GM18502 (cell line): ENCODE results near the gene TGOLN2.

Source experiments
- ATAC-seq: cut with Tn5 transposase; IDR thresholded peaks from one replicate; pipeline ENCODE4 v1.9.1; 2021; ENCODE audit warnings: mild to moderate bottlenecking; ENCODE audit not compliant: unreplicated experiment, poor library complexity

TGOLN2 gene

DNA sequence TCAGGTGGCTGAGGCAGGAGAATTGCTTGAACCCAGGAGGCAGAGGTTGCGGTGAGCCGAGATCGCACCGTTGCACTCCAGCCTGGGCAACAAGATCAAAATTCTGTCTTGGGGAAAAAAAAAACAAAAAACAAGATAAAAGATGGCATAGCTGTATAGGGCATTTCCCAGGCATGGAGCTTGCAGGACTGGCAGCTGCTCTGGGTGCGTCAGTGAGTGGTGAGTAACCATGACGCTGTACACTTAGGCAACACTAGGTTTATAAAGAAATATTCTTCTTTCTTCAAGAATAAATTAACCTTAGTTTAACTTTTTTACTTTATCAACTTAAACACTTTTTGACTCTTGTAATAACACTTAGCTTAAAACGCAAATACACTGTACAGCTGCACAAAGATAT, 15.4 kb downstream of the TGOLN2 start:
- ATAC-seq = no peak

DNA sequence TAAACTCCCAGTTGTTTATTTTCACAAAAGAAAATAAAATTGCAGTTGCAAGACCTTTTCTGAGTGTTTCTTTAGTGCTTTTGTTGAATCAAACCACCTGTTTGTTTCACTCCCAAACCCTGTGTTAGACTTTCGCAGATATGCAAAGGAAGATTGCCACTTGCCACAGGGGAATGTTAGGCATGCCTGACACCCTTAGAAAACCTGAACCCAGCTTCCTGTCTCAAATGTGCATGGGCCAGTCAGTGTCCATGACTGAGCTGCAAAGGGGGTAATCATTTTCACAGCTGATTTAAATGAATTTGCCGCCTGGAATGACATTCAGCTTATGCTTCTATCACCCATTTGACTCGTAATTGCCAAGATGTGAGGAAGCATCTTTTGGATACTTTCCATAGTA, 17.5 kb downstream of the TGOLN2 start:
- ATAC-seq = no peak

DNA sequence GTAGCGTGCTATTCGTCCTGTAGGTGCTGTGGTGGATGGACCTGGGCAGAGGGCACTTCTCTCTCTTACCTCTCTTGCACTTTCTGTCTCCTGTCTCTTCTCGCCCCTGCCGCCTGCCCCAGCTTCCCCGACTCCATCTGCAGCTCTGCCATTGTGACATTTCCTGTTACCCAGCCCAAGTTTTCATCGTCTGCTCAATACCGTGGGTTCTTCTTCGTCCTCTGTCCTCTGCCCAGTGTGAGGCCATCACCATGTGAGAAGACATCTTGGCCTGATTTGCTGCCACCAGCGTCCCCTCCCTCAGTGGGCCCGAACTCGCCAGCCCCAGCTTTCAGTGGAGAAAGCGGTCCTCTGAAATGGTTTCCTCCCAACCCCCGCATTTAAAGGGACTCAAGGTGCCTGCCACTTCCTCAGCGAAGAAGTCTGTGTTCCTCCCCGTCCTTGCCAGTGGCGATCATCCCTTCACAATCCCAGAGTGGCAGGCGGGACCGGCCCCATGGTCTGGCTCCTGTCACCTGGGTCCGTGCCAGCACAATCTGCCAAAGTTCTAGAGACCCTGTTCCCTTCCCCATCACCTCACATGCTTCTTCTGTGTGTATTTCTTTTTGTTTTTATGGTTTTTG, 18.0 kb downstream of the TGOLN2 start:
- ATAC-seq = no peak

DNA sequence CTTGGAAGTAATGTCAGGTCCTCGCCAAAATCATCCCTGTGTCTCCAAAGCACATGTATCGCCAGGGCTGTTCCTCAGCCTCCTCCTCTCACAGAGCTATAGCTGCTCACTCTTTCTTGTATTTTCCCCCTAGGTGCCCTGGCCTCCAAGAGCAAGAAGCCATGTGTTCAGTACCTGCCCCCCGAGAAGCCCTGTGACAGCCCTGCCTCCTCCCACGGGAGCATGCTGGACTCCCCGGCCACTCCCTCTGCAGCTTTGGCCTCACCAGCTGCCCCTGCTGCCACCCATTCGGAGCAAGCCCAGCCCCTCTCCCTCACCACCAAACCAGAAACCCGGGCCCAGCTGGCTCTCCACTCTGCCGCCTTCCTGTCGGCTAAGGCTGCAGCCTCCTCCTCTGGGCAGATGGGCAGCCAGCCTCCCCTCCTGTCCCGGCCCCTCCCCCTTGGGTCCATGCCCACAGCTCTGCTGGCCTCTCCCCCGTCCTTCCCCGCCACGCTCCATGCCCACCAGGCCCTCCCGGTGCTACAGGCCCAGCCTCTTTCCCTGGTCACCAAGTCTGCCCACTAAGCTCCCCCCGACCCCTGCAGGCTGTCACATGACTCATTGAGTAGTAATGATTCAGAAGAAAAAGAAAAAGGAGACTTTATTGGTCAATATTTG, 18.8 kb downstream of the TGOLN2 start:
- no peak for ATAC-seq

DNA sequence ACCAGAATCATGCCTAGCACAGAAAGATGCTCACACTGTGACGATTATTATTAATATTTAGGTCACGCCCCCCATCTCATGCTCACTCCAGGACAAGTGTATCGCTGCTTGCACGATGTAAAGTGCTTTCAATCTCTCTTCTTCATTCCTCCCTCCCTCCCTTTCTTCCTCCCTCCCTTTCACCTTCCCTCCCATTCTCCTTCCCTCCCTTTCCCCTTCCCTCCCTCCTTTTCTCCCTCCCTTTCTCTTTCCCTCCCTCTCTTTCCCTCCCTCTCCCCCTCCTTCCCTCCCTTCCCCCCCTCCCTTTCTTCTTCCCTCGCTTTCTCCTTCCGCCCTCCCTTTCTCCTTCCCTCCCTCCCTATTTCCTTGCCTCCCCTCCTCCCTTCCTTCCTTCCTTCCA, 19.6 kb downstream of the TGOLN2 start:
- ATAC-seq = no peak

DNA sequence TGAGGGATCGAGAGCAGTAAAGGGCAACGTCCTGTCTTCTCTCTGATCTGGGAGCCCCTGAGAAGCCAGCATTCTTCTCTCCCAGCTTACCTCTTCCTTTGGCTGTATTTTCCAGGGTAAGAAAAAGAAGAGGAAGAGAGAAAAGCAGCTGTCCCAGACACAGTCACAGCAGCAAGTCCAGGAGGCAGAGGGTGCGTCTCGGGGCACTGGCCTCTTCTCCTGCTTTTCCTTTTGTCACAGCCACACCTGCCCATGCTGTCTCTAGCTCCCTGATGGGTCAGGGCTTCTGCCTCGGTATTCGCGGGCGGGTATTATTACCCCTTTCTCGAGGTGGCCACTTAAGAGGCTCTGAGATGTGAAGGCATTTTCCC, 20.3 kb downstream of the TGOLN2 start:
- ATAC-seq = no peak

DNA sequence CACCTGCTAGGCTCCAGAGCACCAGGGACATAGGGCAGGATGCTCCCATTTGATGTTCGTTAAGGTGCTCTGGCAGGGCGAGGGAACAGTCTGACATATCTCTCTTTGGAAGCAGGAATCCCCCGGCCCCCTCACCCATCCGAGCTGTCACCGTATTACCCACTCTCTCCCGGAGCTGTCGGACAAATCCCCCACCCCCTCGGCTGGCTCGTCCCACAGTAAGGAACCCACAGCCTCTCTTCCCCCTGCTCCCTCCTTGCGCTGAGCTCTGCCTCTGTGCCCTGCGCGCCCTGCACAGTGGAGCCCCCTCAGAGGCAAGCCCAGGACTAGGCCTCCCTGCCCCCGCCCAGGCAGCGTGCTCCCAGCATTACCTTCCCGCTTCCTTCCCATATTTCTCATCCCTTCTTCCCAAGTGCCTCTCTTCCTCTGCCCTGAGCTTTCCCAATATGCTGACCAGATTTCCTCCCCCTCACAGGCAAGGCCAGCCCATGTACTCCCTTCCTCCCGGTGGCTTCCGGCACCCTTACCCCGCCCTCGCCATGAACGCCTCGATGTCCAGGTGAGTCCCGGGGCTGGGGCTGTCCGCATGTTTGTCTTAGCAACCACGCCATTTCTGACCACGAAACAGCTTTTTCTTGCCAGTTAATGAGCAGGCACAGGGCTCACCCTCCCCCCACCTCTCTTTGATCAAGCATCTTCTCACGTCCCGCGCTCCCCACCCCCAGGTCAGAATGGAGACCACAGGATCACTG, 23.8 kb downstream of the TGOLN2 start:
- no peak for ATAC-seq

DNA sequence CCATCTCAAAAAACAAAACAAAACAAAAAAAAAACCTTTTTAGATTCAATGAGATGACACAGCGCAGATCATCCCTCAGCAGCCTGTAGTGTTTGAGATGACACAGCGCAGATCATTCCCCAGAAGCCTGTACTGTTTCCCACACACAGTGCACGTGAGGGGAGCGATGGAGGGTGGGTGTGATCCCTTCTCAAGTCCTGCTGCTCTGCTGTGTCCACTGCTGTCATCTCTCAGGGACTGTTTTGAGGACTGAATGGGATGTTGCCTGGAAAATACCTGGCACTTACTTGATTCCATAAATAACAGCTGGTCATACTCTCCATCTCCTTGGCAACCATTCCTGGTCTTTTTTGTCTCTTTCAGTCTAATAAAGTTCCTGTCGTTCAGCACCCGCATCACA, 25.7 kb downstream of the TGOLN2 start:
- no peak for ATAC-seq

DNA sequence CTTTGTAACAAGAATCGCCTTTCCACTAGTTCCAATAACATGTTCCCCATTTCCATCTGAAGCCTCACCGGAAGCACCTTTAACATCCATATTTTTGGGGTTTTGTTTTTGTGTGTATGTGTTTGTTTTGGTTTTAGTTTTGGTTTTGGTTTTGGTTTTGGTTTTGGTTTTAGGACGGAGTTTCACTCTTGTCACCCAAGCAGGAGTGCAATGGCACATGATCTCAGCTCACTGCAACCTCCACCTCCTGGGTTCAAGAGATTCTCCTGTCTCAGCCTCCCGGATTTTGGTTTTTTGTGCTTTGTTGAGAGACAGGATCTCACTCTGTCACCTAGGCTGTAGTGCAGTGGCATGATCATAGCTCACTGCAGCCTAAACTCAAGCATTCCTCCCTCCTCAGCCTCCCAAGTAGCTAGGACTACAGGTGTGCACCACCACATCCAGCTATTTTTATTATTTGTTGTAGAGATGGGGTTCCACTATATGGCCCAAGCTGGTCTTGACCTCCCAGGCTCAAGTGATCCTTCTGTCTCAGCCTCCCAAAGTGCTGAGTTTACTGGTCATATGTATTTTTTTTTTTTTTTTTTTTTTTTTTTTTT, 36.3 kb downstream of the TGOLN2 start:
- no peak for ATAC-seq

DNA sequence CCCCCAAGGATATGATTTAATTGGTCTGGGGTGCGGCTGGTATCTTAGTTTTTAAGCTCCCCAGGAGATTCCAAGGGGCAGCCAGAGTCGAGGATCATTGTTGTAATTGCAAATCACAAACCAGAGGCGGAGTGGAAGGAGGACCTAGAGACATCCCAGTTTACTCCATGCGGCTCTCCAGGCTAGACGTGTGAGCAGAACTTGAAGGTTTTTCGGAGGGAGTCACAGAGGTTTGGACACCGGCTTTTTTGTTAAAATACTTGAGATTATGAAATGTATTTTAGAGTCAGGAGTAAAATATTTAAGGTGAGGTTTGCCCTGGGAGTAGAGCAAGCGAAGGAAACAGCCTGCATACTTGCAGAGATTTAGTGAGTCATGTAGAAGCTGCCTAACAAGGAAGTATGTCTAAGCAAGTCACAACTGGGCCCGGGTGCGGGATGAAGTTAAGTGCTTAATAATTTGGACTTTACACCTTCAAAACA, 39.5 kb downstream of the TGOLN2 start:
- ATAC-seq = no peak

DNA sequence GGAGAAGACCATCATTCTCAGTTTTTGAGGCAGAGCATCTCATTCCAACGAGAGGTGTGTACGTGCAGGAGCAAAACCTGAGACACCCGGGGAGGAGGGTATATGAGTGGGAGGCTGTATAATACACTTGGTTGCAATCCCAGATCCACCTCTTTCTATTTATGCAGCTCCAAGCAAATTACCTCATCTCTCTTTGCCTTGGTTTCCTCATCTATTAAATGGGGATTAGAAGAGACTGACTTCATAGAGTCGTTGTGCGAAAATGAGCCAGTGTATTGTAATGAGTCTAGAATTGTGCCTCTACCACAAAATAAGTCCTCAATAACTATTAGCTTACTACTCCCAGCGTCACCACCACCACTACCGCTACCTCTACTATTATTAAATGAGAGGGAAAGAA, 40.1 kb downstream of the TGOLN2 start:
- ATAC-seq = no peak

DNA sequence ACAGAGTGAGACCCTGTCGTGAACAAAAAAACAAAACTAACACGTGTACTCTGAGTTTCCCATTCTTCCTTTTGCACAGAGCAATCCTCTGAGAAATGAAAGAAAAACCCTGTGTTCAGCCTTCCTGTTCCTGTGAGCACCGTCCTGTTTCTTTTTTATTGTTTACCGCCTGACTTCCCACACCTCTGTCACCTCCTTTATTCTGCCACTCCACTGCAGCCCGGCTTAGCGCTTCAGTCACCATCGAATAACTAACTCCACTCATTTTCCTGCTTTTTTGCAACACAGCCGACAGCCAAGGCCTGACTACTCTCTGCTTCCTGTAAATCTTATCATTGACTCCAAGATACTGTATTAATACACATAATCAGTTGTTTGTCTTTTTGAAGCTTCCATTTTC, 40.9 kb downstream of the TGOLN2 start:
- ATAC-seq = no peak

DNA sequence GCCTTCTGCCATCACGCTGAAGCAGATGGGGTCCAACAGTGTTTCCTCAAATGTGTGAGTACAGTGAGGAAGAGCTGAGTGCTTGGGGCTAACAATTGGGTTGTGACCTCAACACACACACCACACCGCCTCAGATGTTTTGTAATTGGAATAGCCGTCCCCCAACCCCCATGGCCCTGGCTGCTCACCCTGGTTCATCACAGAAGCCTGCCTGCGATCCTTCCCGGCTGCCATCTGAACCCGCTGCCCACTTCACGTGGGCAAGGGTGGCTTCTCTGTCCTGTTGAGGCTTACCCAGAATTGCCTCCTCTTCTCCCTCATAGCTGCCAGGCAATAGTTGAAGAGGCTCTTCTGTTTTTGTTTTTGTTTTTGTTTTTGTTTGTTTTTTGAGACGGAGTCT, 44.1 kb downstream of the TGOLN2 start:
- no peak for ATAC-seq

DNA sequence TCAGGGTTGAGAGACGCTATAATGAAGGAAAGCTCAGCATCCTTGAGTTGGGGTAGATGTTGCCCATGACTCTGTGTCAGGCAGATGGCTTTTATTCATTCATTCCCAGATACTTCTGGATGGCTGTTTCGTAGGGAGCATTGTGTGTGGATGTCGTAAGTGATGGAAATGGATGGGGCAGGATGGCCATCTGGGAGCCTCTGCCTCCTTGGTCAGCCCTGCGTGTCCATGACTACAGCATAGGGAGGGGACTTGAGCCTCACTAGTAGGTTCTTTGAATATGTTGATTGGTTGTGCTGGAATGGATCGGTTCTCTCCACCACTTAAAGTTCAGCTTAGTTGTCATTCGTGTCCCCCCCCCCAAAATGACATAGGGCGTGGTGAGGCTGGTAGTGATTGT, 44.9 kb downstream of the TGOLN2 start:
- ATAC-seq = no peak

DNA sequence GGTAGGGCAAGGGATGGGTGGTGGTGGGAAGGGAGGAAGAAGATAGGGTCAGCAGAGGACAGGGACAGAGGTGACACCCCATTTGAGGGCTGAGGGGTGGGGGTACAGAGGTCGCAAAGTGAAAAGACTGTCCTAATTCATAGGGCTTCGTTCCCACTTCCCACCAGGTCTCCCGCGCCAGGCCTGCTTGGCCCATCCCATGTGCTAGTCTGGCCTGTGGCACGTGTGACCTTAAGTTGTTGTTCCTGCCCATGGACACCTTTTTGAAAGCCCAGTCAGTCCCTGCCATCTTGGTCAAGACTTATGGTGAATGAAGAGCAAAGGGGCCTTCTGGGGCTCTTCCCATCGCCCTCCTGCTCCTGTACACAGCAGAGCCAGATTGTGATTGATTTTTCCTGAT, 46.2 kb downstream of the TGOLN2 start:
- no peak for ATAC-seq

DNA sequence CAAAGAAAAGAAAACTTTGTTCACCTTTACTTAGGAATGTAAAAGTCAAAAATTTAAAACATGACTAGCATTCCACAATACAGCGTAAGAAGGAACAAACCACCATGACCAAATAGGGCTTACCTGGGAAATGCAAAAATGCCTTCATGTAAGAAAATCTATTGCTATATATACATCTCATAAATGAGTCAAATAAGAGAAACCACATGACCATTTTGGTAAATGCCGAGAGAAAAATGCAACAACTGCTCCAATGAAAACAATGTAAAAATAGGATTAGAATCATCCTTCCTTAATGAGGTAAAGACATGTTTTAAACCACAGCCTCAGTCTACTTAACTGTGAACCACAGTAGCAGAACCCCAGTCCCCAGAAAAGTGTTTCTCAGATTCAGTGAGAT, 49.4 kb downstream of the TGOLN2 start:
- ATAC-seq = no peak

DNA sequence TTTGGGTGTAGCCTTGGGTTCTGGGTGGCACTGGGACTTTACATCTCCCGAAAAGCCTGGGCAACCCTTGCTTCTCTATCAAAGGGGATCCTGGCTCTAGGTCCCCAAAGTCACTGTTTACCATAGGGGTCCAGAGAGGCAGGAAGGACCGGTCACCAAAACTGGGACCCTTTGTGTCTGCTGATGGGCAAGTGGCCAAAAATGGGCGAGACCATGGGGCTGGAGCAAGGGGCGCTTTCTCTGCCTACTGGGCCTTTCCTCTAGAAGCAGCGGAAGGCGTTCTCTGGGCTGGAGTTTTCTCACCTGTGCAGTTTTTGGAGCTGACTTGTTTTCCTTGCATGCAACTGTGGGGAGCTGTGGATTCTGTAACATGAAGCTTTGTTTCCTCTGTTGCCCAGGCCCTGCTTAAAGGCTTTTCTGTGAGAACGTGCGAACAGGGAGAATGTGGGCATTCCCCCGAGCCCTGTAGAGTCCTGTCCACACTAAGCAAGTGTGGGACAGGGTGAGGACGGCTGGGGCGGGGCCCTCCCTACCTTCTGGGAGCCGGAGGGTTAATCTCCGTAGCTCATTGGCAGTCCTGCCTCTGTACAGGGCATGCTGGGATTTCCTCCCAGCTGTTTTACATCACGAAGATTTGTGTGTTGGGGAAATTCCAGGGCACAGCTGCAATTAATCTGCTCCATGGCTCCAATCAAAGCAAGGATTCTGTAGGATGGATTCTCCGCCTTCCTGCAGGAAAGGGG, 50.2 kb downstream of the TGOLN2 start:
- no peak for ATAC-seq

DNA sequence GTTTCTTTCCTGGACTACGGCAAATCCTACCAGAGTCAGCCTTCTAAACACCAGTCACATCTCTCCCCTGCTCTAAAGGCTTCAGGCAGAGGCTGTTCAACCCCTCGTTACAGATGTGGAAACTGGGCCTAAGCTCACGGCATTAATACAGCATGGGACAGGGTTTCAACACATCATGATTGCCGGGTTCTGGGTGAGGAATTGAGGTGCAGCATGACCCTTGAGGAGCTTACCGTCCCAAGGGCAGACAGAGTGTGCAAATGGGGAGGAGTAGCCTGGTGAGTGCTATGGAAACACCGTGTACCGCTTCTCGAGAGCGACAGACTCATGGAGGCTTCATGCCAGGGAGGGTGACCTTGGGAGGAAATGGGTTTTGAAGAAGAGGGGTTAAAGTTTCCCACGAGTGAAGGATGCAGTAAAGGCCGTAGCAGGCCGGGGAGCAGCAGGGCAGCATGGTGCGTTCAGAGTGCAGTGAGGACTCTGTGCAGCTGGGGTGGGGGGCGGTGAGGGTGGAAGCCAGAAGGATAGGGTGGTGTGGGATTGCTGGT, 51.1 kb downstream of the TGOLN2 start:
- no peak for ATAC-seq

DNA sequence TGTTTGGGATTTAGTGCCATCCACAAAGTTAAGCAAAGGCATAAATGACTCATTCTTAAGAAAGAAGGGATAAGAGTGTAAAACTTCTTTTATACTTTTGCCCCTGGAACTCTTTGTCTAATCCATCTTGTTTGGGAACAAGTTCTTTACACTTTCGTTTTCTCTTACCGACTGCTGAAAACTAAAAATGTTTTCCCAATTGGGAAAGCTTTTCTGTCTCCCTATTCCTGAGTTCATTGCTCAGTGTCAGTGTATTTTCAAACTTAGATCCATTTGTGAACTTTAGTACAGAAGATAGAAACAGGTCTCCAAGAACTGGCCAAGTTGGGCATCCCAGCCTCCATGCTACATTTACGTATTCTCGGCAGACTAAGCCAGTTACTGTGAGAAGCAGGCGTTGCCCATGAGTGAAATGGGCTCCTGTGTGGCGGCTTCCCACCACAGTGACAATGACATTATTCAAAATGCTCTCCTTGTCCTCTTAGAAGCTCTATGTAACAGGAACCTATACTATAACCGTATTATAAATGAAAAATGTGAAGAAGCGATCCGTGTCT, 51.7 kb downstream of the TGOLN2 start:
- no peak for ATAC-seq
